Nephron (organoid): ENCODE measurements around the gene AP2A2.

Experiments
- H3K27ac Mint-ChIP-seq, 3 experiments: 2 replicates each; pipeline ENCODE4 v1.8.0; 2020; ENCODE audit warnings: mixed read lengths in 3 of 3, mild to moderate bottlenecking in 2 of 3, moderate library complexity in 1 of 3
- H3K27me3 Mint-ChIP-seq: 2 replicates; pipeline ENCODE4 v1.8.0; 2021; ENCODE audit warnings: low read depth, mild to moderate bottlenecking, moderate library complexity, mixed read lengths
- H3K36me3 Mint-ChIP-seq: 2 replicates; pipeline ENCODE4 v1.8.0; 2020; ENCODE audit warnings: low read depth, mixed read lengths
- H3K4me1 Mint-ChIP-seq: 2 replicates; pipeline ENCODE4 v1.8.0; 2020; ENCODE audit warnings: mixed read lengths
- H3K4me3 Mint-ChIP-seq, 3 experiments: 2 replicates each; pipeline ENCODE4 v1.8.0; 2020; ENCODE audit warnings: mild to moderate bottlenecking in 3 of 3, mixed read lengths in 3 of 3, moderate library complexity in 2 of 3
- H3K9me3 Mint-ChIP-seq: 2 replicates; pipeline ENCODE4 v1.8.0; 2020; ENCODE audit warnings: mixed read lengths
- TF ChIP-seq, protein P1 (sequence below), 3 experiments: fragments of 200-600 bp; sonication (generic); IDR thresholded peaks; one replicate each; pipeline ENCODE4 v1.5.0; 2021; ENCODE audit warnings: antibody characterized with exemption in 3 of 3; ENCODE audit not compliant: unreplicated experiment in 3 of 3

Gene AP2A2

DNA sequence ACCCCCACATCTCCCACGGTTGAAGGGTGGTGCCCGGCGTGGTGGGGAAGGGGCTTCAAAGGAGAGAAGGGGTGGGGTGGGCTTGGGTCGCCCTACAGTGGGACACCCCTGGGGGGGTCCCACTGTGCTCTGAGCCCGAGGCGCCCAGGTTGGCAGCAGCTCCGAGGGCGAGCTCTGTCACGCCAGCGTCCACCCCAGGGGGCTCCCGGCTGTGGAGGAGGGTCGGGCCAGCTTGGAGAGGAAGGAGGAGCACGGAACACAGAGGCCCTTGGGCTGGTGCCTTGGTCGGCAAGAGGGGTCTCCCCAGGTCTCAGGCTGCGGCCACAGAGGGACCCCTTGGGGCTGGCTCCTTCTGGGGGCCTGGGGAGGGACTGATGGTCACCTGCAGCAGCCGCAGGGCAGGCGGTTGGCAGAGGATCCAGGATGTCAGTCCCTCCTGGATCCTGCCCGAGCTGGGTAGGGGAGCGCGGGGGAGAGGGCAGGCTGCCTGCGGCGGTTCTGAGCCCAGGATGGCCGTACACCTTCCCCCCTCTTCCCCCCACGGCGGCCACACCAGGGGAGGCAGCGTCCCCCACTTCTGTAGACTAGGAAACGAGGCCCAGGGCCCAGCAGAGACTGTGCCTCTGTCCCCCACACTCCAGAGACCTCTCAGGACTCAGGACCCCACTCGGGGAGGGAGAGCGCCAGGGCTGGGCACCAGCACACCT is 110.1 kb downstream of the AP2A2 start:
- Mint-ChIP-seq H3K36me3 (no peaks in the 10 kb centered on the region), H3K4me1 (no peaks in the 10 kb centered on the region), H3K9me3 (no peaks in the 10 kb centered on the region), H3K4me3 (no peak overlapping the region), H3K27ac (no peak overlapping the region), H3K27me3 (no peaks in the 10 kb centered on the region)
- TF ChIP-seq, protein P1, sequence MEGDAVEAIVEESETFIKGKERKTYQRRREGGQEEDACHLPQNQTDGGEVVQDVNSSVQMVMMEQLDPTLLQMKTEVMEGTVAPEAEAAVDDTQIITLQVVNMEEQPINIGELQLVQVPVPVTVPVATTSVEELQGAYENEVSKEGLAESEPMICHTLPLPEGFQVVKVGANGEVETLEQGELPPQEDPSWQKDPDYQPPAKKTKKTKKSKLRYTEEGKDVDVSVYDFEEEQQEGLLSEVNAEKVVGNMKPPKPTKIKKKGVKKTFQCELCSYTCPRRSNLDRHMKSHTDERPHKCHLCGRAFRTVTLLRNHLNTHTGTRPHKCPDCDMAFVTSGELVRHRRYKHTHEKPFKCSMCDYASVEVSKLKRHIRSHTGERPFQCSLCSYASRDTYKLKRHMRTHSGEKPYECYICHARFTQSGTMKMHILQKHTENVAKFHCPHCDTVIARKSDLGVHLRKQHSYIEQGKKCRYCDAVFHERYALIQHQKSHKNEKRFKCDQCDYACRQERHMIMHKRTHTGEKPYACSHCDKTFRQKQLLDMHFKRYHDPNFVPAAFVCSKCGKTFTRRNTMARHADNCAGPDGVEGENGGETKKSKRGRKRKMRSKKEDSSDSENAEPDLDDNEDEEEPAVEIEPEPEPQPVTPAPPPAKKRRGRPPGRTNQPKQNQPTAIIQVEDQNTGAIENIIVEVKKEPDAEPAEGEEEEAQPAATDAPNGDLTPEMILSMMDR (IDR thresholded peaks at IDR 0.05; ENCODE audit: unreplicated experiment in 3 of 3): no peak

GRCh38 chr11:1036303-1036923 is 110.7 kb downstream of the AP2A2 start, which contains the start of gene MUC6:
TSS of gene MUC6 (minus strand) at chr11:1036718. CDS start at chr11:1036655, 63 bp downstream.
- Mint-ChIP-seq H3K4me3 (no peak within 1 kb of the TSS), H3K27me3 (no peaks in the 10 kb centered on the region), H3K27ac (no peak within 1 kb of the TSS), H3K4me1 (no peaks in the 10 kb centered on the region), H3K9me3 (no peaks in the 10 kb centered on the region), H3K36me3 (no peaks in the 10 kb centered on the region)
- TF ChIP-seq, protein P1 (IDR thresholded peaks at IDR 0.05; ENCODE audit: unreplicated experiment in 3 of 3): no peak

DNA sequence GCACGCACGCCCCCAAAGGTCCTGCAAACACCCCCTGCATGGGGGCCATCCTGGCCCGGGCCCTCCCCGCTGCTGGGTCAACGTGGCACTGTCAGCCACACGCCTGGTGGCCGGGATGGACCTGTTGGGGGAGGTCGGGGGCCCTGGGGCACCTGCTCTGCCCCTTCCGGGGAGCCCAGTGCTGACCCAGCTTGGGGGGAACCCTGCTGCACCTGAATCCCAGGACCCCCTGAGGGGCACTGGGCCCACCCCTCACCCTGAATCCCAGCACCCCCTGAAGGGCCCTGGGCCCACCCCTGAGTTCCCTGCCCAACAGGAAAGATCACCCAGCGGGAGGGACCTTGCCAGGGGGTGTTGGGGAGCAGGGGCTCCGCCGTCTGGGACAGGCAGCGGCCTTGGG is 111.3 kb downstream of the AP2A2 start:
- no peaks in the 10 kb centered on the region for H3K4me1 Mint-ChIP-seq
- H3K27ac Mint-ChIP-seq: no peak overlapping the region
- TF ChIP-seq, protein P1 (IDR thresholded peaks at IDR 0.05; ENCODE audit: unreplicated experiment in 3 of 3): no peak
- no peak overlapping the region for H3K4me3 Mint-ChIP-seq
- no peaks in the 10 kb centered on the region for H3K36me3 Mint-ChIP-seq
- H3K27me3 Mint-ChIP-seq: no peaks in the 10 kb centered on the region
- H3K9me3 Mint-ChIP-seq: no peaks in the 10 kb centered on the region

- no peaks in the 10 kb centered on the region for H3K9me3 Mint-ChIP-seq
- no peaks in the 10 kb centered on the region for H3K36me3 Mint-ChIP-seq
- no peaks in the 10 kb centered on the region for H3K4me1 Mint-ChIP-seq
- H3K4me3 Mint-ChIP-seq: no peak overlapping the region
- H3K27ac Mint-ChIP-seq: no peak overlapping the region
- H3K27me3 Mint-ChIP-seq: no peaks in the 10 kb centered on the region
- TF ChIP-seq, protein P1 (IDR thresholded peaks at IDR 0.05; ENCODE audit: unreplicated experiment in 3 of 3): no peak
These were observed 111.9 kb downstream of the AP2A2 start for GRCh38 chr11:1037506-1038055.

GRCh38 chr11:1038361-1038760 is 112.7 kb downstream of the AP2A2 start:
- no peak overlapping the region for H3K27ac Mint-ChIP-seq
- no peak overlapping the region for H3K4me3 Mint-ChIP-seq
- H3K36me3 Mint-ChIP-seq: no peaks in the 10 kb centered on the region
- TF ChIP-seq, protein P1 (IDR thresholded peaks at IDR 0.05; ENCODE audit: unreplicated experiment in 3 of 3): no peak
- H3K4me1 Mint-ChIP-seq: no peaks in the 10 kb centered on the region
- no peaks in the 10 kb centered on the region for H3K9me3 Mint-ChIP-seq
- no peaks in the 10 kb centered on the region for H3K27me3 Mint-ChIP-seq
